AG10803 (cell line): ENCODE results near the gene TCF25.

ENCODE experiments used
- DNase-seq: peaks from one replicate; pipeline ENCODE4 v3.0.0; 2010; ENCODE audit warnings: low read depth
- H3K4me3 ChIP-seq: 2 replicates; pipeline ENCODE4 v1.5.1; 2011; ENCODE audit warnings: mild to moderate bottlenecking, low read length, control low read depth
- CTCF ChIP-seq: conservative IDR thresholded peaks from 2 replicates; pipeline ENCODE4 v1.5.1; 2011; ENCODE audit warnings: mild to moderate bottlenecking, low read length, control low read depth, inconsistent platforms

The TCF25 gene

GRCh38 chr16:89921131-89921701 lies 47.8 kb downstream of the TCF25 start:
- DNase-seq, result no peak
- H3K4me3 ChIP-seq, result peak overlapping the region; percentile 85
- TF ChIP-seq CTCF, result no peak

- DNase-seq, result peak; percentile 92
- no peak for TF ChIP-seq CTCF
- H3K4me3 ChIP-seq, result peak overlapping the region; percentile 85
Measured at GRCh38 chr16:89921702-89922476, 48.5 kb downstream of the TCF25 start.

GRCh38 chr16:89922477-89922883 lies 49.1 kb downstream of the TCF25 start:
- DNase-seq, result peak; percentile 90
- H3K4me3 ChIP-seq, result peak overlapping the region; percentile 85
- no peak for TF ChIP-seq CTCF

- H3K4me3 ChIP-seq, result peak within 1 kb of the TSS; percentile 85
- DNase-seq, result peak; percentile 79
- no peak for TF ChIP-seq CTCF
Measured at GRCh38 chr16:89922884-89923639, 49.7 kb downstream of the TCF25 start, which contains the start of gene TUBB3. TSS of gene TUBB3 (plus strand) at chr16:89923342. CDS start at chr16:89923402, 60 bp downstream.

GRCh38 chr16:89923640-89924296 lies 50.4 kb downstream of the TCF25 start:
- no peak for TF ChIP-seq CTCF
- H3K4me3 ChIP-seq, result peak overlapping the region; percentile 73
- no peak for DNase-seq

GRCh38 chr16:89924297-89924924 lies 51.0 kb downstream of the TCF25 start:
- H3K4me3 ChIP-seq, result peak overlapping the region; percentile 73
- no peak; the same call in 1 of the 2 replicates for TF ChIP-seq CTCF
- DNase-seq, result peak; percentile 43
